GM12874 (cell line): ENCODE data around the gene NUMA1.

Experiments used
- TF ChIP-seq, protein P1 (sequence below): IDR thresholded peaks from 2 replicates; pipeline ENCODE4 v1.5.1; 2011; ENCODE audit warnings: low read depth, mild to moderate bottlenecking, control low read depth, low read length, moderate library complexity; ENCODE audit not compliant: insufficient read depth

NUMA1 gene

DNA sequence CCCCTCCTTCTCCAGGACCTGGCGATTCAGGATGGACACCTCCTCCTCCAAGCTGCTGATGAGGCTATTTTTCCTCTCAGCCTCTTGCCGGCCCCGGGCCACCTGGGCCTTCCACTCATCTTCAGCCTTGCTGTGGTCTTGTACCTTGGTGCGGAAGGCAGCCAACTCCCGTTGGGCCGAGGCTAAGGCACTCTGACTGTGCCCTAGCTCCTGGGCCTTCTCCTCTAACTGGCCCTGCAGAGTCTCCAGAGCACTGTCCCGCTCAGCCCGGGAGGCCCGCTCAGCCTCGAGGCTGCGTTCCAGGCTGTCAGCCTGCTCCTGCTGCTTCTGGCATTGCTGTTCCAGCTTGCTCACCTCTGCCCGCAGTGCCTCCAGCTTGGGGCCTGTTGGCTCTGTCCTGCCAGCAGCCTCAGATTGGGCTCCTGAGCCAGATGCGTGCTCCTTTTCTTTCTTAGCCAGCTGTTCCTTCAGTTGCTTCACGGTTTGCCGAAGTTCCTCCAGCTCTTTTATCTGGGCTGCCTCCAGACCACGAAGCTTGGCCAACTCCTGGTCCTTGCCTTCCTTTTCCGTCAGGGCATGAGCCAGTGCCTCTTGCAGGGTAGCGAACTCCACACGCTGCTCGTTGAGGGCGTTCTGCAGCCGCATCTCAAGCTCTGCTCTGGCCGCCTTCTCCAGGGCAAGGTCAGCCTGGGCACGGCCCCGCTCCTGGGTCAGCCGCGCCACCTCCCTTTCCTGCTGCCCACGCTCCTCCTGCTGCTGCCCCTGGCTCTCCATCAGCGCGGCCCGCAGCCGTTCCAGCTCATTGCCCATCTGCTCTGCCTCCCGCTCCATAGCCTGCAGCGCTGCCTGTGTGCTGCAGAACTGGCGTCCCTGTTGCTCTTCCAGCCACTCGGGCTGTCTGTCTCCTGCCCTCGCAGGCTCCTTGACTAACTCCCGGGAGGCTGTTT is 66.3 kb downstream of the NUMA1 start:
- TF ChIP-seq, protein P1, sequence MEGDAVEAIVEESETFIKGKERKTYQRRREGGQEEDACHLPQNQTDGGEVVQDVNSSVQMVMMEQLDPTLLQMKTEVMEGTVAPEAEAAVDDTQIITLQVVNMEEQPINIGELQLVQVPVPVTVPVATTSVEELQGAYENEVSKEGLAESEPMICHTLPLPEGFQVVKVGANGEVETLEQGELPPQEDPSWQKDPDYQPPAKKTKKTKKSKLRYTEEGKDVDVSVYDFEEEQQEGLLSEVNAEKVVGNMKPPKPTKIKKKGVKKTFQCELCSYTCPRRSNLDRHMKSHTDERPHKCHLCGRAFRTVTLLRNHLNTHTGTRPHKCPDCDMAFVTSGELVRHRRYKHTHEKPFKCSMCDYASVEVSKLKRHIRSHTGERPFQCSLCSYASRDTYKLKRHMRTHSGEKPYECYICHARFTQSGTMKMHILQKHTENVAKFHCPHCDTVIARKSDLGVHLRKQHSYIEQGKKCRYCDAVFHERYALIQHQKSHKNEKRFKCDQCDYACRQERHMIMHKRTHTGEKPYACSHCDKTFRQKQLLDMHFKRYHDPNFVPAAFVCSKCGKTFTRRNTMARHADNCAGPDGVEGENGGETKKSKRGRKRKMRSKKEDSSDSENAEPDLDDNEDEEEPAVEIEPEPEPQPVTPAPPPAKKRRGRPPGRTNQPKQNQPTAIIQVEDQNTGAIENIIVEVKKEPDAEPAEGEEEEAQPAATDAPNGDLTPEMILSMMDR: no peak

GRCh38 chr11:72012897-72013721 is 67.2 kb downstream of the NUMA1 start:
- TF ChIP-seq, protein P1: no peak

DNA sequence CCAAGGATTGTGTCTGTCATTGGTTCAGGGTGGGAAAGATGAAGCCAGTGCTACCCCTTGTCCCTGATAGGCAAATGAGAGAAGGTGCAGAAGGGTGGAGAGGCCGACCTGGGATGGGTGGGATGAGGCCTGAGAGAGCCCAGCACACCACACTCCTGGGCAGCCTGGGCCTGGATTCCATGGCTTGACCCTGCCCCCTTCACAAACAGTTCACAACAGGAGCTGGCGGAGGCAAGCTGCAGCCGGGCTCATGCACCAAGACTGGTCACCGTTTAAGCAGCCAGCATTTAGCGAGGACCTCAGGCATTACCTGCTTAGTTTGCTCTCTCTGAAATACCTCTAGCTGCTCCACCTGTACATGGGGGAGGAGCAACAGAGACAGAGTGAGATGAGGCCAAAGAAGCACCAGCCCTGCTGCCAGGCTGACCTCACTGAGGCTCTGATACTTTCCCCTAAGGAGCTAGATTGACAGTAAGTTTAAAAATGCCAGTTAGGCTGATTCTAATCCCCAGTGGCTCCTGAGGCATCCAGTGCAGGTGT is 68.2 kb downstream of the NUMA1 start:
- TF ChIP-seq, protein P1: no peak

- TF ChIP-seq, protein P1: no peak
Observed at GRCh38 chr11:72010529-72011233, 69.7 kb downstream of the NUMA1 start.

GRCh38 chr11:72009156-72009555 is 71.2 kb downstream of the NUMA1 start:
- TF ChIP-seq, protein P1: no peak

DNA sequence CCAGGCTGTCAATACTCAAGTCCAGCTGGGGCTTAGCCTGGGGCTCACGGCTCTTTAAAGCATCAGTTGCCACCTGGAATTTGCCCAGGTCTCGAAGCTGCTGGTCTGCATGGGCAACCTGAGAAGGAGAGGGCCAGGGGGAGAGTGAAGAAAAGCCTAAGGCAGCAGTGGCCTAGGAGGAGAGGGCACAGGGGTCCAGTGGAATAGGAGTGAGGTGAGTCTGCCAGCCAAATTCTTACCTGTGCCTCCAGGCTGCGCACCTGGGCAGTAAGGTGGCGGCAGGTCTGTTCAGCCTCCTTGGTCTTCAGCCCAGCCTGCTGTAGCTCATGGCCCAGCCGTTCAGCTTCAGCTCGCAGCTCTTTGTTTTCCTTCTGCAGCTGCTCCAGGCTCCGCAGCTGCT is 71.6 kb downstream of the NUMA1 start:
- TF ChIP-seq, protein P1: no peak

- TF ChIP-seq, protein P1: no peak
Observed at GRCh38 chr11:72007587-72007986, 72.8 kb downstream of the NUMA1 start.
